ENCODE data around the gene GULP1.

GULP1 gene

GRCh38 chr2:188379748-188380147 lies 88.1 kb downstream of the GULP1 start:
- DNase-seq (ENCODE audit: low spot score): no peak

DNA sequence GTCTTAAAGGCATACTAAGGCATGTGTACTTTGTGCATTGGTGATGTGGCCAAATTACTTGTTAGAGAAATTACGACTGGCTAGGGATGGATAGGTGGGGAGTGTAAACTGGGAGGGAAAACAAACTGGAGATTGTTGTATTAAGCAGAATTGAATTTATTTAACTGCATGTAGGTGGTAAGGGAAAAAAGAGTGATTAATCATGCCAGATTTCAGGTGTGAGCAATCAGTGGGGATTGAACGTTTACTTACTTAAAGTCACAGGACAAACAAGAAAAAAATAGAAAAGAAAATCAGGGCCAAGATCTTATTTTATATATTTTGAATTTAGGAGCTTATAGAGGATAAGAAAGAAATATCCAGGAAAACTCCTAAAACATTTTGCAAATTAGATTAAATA lies 88.6 kb downstream of the GULP1 start:
- DNase-seq (ENCODE audit: low spot score): no peak

GRCh38 chr2:188381614-188382013 lies 89.9 kb downstream of the GULP1 start:
- no peak for DNase-seq (ENCODE audit: low spot score)

DNA sequence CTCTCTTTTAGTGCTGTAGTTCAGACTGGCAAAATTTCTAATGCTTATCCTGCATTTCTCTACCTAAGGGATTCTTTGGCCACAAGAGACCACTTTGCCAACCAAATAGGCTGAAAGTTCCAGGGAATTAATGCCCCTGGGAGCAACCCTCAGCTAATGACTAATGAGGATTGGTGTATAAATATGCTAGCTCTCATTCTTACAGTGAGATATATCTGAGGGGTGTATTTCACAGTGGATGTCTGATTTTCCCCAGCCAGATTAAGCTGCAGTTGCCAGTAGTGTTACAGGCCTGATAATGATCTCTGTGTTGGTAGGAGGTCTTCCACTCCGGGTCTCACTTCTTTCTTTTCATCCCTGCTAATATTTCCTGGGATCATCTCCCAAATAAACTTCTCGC lies 90.4 kb downstream of the GULP1 start:
- DNase-seq (ENCODE audit: low spot score): no peak

- DNase-seq (ENCODE audit: low spot score): no peak
These were observed 91.5 kb downstream of the GULP1 start for GRCh38 chr2:188383158-188383557.

DNA sequence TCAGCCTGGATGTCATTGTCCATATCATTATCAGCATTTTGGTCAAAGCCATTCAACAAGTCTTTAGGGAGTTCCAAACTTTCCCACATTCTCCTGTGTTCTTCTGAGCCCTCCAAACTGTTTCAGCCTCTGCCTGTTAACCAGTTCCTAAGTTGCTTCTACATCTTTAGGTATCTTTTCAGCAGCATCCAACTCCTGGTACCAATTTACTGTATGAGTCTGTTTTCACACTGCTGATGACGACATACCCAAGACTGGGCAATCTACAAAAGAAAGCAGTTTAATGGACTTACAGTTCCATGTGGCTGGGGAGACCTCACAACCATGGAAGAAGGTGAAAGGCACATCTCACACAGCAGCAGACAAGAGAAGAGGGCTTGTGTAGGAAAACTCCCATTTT lies 94.2 kb downstream of the GULP1 start:
- no peak for DNase-seq (ENCODE audit: low spot score)

DNA sequence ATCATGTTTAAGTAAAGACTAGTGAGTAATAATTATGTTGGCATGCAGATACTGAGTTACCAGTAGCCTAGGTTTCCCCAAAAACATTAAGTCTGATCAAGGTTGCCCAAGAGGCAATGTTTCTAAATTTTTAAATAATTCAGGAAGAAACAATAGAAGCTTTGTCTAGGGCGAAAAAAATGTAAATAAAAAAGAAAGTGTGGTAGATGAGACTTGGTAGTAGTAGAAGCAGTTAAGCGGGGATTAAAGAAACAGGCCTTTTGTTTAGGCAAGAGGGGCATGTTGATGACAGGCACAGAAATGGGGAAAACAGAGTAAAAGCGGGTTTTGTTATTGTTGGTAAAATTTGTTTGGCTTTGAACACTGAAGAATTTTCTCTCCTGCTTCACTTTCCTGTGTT lies 97.2 kb downstream of the GULP1 start:
- DNase-seq (ENCODE audit: low spot score): no peak

GRCh38 chr2:188391354-188391753 lies 99.7 kb downstream of the GULP1 start:
- no peak for DNase-seq (ENCODE audit: low spot score)

DNA sequence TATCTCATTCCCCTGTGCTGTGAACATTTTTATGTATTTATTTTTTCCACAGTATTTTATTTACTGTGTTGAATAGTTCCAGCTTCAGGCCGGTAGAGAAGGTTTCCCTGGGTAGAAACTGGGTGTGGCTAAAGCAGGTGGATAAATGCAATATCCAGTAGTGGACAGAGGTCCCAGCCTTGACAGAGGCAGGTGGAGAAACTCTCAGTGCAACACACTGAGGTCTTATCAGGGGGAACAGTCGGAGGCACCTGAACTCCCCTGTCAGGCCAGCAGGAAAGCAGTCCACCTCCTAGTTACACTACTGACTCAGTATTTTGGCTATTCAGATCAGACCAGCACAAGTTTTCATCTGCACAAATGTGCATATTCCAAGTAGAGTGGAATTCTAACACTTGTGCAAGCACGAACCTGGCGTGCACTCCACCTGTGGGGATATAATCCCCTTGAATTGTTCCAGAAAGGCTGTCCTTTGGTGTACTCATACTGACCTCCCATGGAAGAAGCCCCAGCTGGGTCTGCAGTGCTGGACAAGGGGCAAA lies 103.3 kb downstream of the GULP1 start:
- no peak for DNase-seq (ENCODE audit: low spot score)

DNA sequence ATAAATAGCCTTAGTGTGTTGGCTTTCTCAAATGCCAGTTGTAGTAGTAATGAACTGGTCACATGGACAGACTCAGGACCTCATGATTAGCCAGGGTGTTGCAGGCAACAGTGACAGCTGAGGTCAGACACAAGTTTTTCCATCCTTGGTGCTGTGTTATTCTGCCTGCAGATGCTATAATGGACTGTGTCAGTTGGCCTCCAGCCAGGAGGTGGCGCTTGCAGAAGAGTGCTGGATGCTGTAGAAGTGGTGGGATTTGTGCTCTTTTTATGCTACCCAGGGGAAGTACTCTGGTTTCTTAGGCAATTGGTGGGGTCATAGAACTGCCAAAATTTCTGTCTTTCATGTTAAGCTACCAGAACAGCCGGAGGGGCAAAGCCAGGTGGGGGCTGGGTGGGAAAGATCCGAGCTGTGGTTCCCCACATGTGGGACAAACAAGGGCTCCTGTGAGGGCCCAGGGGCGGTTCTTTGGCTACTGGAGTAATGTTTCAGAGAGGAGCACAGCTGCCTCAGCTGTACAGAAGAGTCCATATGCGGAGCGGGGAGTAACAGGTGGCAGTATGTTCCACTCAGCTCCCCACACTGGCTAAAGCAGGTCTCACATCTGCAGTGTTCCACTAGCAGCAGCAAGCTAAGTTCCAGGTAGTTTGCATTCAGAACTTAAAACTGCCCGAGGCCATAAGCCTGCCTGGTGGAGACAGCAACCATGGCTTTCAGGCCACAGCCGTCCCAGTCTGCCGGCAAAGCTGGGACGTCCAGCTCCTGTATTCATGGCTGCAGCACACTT lies 104.4 kb downstream of the GULP1 start:
- DNase-seq (ENCODE audit: low spot score): no peak

- DNase-seq (ENCODE audit: low spot score): no peak
These were observed 107.5 kb downstream of the GULP1 start for GRCh38 chr2:188399159-188399558.

- no peak for DNase-seq (ENCODE audit: low spot score)
These were observed 112.0 kb downstream of the GULP1 start for GRCh38 chr2:188403676-188404075.

- DNase-seq (ENCODE audit: low spot score): no peak
These were observed 112.8 kb downstream of the GULP1 start for GRCh38 chr2:188404341-188405004.

DNA sequence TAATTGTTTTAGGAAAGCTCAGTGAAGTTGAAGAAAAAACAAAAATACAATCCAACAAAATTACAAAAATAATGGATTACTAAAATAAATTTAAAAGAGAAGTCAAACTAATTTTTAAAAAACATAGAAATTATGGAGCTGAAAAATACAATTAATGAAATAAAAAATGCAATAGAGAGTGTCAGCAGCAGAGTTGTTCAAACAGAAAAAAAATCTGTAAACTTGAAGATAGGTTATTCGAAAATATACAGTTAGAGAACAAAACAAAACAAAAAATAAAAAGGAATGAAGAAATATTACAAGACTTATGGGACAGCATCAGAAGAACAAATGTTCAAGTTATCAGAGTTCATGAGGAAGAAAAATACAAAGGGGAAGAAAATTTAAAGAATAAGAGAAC lies 114.7 kb downstream of the GULP1 start:
- DNase-seq (ENCODE audit: low spot score): no peak

- DNase-seq (ENCODE audit: low spot score): no peak
These were observed 119.0 kb downstream of the GULP1 start for GRCh38 chr2:188410504-188411235.

- DNase-seq (ENCODE audit: low spot score): no peak
These were observed 120.5 kb downstream of the GULP1 start for GRCh38 chr2:188412190-188412589.

- no peak for DNase-seq (ENCODE audit: low spot score)
These were observed 122.7 kb downstream of the GULP1 start for GRCh38 chr2:188414411-188414810.

- DNase-seq (ENCODE audit: low spot score): no peak
These were observed 123.4 kb downstream of the GULP1 start for GRCh38 chr2:188414869-188415753.

DNA sequence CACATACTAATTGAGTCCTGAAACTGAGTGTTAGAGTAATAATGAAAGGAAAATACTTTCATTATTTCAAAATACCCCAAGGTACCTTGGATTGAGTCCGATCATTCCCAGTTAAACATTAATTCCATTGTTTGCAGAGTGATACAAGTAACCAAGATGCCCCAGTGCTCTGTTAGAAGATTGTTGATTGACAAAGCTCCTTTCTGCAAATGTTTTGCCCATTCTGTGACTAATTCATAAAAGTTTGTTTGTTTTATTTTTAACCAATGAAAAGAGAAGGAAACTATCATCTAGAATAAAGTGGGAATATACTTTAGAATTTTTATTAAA lies 124.0 kb downstream of the GULP1 start:
- no peak for DNase-seq (ENCODE audit: low spot score)

- no peak for DNase-seq (ENCODE audit: low spot score)
These were observed 124.7 kb downstream of the GULP1 start for GRCh38 chr2:188416367-188416766.

- no peak for DNase-seq (ENCODE audit: low spot score)
These were observed 131.1 kb downstream of the GULP1 start for GRCh38 chr2:188422726-188423125.

DNA sequence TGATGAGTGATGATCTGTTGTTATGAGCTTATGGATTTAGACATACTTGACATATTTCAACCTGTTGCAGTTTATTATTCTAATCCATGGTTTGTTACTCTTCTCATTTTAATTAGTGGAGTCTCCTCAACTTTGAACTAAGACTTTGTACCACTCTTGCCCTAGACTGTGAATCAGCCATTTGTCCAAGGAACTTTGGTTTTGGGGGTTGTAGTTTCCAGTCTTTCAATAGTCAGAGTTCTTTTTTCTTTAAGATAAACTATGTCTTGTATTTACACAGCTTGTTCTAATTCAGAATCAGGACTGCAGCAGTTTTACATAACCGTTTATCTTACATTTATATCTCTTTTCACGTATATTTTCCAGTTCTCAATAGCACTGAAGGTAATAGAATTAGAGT lies 133.6 kb downstream of the GULP1 start:
- no peak for DNase-seq (ENCODE audit: low spot score)

Data from globus pallidus (tissue), 1 donor.